Uterus (tissue), 2 donors: ENCODE measurements around the gene TPCN1.

ENCODE experiments used
- POLR2A ChIP-seq, 2 donors: fragments of 450-650 bp; IDR thresholded peaks; one replicate each; pipeline ENCODE4 v1.6.1; 2016; ENCODE audit warnings: antibody characterized with exemption in 2 of 2, mild to moderate bottlenecking in 1 of 2, moderate library complexity in 1 of 2
- TF ChIP-seq, protein P1 (sequence below), 4 experiments: fragments of 200-600 bp in 2 of 4; fragments of 450-650 bp in 2 of 4; sonication (generic) in 2 of 4; IDR thresholded peaks; one replicate each; pipeline ENCODE4 v1.5.1; 2016 to 2019; ENCODE audit warnings: antibody characterized with exemption in 4 of 4, mild to moderate bottlenecking in 2 of 4, moderate library complexity in 1 of 4

DNA sequence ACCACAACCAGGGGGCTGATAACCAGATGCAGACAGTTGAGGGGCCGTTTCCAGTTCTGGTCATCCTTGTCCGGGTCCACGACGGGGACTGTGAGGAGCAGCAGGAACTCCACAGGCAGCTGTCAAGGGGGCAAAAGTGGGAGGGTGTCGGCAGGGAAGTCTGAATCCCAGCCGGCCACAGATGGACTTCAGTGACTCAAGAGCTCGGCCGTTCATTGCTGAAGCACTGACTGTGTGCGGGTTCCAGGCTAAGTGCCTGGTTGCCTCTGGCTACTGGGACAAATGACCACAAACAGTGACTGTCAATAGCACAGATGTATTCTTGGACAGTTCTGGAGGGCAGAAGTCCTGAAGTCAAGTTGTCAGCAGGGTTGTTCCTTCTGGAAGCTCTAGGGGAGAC is 94.1 kb downstream of the TPCN1 start:
- TF ChIP-seq POLR2A (IDR thresholded peaks at IDR 0.05), result no peak
- TF ChIP-seq, protein P1, sequence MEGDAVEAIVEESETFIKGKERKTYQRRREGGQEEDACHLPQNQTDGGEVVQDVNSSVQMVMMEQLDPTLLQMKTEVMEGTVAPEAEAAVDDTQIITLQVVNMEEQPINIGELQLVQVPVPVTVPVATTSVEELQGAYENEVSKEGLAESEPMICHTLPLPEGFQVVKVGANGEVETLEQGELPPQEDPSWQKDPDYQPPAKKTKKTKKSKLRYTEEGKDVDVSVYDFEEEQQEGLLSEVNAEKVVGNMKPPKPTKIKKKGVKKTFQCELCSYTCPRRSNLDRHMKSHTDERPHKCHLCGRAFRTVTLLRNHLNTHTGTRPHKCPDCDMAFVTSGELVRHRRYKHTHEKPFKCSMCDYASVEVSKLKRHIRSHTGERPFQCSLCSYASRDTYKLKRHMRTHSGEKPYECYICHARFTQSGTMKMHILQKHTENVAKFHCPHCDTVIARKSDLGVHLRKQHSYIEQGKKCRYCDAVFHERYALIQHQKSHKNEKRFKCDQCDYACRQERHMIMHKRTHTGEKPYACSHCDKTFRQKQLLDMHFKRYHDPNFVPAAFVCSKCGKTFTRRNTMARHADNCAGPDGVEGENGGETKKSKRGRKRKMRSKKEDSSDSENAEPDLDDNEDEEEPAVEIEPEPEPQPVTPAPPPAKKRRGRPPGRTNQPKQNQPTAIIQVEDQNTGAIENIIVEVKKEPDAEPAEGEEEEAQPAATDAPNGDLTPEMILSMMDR (IDR thresholded peaks at IDR 0.05), result no peak
